ENCODE data around the gene HEXD.

The HEXD gene

DNA sequence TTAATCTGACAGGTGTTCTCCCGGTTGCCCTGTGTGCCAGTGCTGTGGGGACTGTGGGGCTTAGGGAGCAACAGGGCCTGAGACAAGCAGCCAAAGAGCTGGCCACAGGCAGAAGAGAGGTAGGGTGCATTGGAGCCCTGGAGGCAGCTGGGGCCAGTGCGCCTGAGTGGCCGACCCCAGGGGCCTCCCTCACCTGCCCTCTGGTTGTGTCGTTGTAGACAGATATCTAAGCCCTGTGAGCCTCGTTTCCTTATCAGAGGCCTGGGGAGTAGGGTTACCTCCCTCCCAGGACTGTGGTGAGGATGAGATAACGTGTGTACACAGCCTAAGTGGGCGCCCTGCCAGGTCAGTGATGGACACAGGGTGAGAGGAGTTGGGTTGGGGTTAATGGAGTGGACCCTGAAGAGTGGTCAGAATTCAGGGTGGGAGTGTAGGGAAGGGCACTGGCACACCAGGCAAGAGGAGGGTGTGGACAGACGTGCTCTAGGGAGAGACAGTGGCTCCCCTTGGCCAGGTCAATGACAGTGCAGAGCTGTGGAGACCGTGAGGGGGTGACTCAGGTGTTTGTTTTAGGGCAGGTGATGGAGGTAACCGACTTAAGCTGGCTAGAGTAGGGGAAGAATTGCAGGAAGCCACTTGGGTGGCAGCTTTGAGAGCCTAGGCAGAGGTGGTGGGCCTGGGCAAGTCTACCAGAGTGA, 43.8 kb downstream of the HEXD start:
- DNase-seq, result no peak

DNA sequence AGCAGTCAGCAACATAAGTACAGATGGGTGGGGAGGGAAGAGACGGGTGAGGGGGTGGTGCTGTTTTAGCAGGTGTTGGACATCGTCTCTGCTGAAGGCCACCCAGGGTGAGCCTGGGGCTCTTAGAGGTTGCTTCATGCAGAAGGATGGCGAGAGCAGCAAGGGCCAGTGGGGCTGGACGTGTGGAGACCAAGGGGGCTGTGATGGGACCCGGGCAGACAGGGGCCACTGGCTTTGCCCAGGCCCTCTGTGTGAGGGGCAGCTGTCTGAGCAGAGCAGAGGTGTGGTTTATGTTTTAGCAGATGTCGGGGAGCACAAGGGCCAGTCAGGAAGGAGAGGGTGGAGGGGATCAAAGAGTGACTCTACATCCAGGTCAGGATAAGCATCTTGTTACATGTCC, 45.2 kb downstream of the HEXD start:
- DNase-seq, result no peak

DNA sequence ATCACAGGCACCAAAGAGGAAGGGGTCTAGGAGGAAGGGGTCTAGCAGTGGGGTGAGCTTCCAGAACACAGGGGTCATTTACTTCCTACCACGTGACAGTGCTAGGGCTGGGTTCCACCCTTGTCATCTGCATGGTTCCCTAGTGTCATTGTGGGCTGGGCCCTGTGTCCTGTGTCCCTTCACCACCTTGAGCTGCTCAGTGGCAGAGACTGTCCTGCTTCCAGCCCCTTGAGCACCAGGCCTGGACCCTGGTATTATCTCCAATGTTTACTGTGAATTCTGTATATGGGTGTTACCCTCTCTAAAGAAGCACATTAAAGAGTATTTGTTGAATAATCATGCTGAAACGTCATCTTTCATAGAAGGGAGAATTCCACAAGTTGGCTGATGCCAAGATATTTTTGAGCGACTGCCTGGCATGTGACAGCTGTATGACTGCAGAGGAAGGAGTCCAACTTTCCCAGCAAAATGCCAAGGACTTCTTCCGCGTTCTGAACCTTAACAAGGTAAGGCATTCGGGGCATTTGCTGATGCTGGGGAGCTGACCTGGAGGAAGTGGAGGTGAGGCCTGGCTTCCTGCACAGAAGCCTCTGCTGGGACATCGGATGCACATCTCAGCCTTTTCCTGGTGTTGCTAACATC, 45.9 kb downstream of the HEXD start:
- DNase-seq, result no peak

DNA sequence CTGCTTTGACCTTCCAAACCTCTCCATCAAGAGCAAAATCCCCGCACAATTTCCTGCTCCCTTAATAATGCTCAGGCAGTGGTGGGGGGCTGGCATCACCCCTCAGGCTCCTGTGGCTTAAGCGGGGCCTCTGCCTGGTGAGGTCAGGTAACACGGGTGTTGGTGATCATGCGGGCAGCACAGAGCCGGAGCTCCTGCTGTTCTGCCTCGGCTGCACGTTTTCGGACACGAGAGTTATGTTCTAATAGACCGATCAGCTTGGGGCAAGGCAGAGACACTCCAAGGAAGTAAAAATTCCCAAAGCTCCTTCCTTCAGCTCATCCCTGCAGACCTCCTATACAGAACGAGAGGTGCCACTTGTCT, 46.4 kb downstream of the HEXD start:
- no peak for DNase-seq

DNA sequence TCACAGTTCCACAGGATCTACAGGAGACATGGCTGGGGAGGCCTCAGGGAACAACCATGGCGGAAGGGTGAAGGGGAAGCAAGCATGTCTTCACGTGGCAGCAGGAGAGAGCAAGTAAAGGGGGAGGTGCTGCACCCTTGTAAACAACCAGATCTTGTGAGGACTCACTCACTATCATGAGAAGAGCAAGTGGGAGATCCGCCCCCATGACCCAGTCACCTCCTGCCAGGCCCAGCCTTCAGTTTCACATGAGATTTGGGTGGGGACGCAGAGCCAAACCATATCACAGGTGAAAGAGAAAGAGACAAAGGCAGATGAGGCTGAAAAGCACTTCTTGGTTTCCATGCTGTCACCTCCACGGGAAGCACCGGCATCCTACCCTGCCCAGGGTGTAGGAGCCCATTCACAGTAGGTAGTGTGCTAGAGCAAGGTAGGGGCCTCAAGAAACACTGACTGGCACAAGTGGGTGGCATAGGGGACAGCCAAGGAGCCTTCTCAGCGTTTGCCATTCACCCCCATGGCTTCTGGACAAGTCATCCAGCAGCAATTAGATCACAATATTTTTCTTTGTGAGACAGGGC, 47.0 kb downstream of the HEXD start:
- DNase-seq, result no peak

GRCh38 chr17:82468692-82469091, 50.5 kb downstream of the HEXD start:
- DNase-seq, result no peak

GRCh38 chr17:82470065-82470464, 51.9 kb downstream of the HEXD start:
- DNase-seq, result no peak

- no peak for DNase-seq
Measured at GRCh38 chr17:82474223-82475010, 56.3 kb downstream of the HEXD start.

GRCh38 chr17:82475458-82475857, 57.3 kb downstream of the HEXD start:
- no peak for DNase-seq

DNA sequence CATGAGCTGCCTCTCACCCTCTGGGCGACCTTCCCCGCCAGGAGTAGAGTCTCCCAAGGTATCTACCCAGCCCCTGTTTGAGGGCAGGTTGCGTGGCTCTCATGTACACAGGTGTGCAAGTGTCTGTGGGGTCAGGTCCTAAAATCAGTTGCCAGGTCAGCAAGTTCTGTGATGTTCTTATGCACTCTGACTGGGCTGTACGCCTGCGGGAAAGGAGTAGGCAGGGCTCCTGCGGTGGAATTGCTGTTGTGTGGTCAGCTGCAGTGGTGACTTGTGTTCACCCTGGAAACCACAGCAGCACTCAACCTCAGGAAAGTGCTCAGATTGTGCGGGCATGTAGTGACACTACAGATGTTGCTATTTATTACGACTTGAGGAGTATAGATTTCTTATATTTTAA, 59.8 kb downstream of the HEXD start:
- DNase-seq, result no peak

DNA sequence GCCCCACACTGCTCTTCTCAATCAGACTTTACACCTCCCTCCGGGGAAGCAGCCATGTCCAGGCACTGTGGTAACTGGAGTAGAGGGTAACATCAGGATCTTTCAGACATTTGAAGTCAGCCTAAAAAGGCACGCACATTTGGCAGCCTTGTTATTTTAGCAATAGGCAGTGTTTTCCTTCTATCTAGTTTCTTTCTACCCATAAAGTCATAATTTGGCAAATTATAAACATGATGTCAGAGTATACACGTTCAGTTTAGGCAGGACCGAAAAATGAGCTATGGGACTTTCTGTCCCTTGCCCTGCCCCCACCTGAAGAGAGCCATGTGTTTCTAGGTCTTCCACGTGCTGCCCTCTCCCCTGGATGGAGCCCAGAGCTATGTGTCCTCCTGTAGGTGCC, 61.5 kb downstream of the HEXD start:
- no peak for DNase-seq

DNA sequence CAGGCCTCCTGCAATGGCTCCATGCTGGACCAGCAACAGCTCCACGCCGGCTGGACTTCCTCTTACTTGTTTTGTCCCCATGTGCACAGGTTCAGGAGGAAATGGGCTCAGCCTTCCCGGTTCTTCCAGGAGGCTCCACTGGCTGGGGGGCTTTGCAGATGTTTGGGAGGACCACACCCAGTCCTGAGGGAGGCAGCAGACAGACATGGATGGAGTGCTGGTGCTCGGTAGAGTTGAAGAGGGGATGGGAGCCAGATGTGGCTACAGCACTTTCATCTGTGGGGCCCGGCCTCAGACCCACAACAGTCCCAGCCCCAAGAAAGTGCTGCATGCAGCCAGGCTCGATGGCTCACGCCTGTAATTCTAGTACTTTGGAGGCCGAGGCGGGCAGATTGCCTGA, 62.2 kb downstream of the HEXD start:
- DNase-seq, result no peak

GRCh38 chr17:82483204-82483660, 65.1 kb downstream of the HEXD start:
- DNase-seq, result no peak

DNA sequence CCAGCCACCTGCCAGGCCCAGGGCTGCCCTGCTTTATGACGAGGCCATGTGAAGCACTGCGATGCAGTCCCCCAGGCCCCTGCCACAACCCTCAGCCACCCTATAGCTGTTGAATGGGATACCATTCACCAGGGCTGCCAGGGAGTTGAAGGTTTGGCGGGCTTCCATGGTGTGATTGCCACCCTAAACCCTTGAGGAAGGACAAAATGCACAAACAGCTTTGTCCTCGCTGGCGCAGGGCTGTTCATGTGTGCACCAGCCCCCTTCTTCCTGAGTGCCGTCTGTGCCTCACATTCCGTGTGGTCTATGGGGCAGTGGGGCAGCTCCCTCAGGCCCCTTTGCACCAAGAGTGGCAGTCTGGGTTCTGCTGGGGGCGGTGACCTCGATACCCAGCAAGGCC, 65.7 kb downstream of the HEXD start:
- no peak for DNase-seq

DNA sequence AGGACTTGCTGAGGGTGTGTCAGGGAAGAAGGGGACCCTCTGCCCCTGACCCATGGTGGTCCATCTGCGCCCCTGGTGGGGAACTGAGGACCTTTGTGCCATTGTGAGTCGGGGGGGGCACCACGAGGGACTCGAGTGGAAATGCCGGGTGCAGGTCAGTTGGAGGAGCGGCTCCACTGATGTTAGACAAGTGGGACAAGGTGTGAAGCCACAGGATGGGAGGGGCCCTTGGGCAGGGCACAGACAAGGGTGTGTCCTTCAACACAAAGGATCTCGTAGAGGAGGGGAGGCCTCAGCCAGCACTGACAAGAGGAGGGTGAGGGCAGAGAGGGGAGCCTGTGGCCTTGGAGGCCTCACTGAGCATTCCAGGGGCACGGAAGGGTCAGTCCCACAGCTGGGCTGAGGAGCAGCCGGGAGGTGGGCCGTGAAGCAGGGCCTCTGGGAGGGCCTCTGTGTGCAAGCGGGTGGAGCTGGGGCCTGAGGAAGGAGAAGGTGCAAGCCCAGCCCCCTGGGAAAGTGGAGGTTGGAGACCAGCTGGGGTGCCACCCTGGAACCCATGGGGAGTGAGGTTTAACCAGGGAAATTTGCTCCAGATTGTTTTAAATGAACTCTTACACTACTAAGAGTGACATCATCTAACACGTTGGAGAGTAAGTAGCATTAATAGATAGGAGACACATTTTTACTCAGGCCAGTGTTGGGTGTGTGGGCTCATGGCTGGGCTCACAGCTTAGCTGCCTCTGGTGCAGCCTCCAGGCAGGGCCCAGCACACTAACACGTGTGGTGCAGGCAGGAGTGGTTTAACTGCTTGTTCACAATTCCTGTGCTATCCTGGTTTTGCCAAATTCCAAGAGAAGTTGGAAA, 68.3 kb downstream of the HEXD start:
- no peak for DNase-seq

DNA sequence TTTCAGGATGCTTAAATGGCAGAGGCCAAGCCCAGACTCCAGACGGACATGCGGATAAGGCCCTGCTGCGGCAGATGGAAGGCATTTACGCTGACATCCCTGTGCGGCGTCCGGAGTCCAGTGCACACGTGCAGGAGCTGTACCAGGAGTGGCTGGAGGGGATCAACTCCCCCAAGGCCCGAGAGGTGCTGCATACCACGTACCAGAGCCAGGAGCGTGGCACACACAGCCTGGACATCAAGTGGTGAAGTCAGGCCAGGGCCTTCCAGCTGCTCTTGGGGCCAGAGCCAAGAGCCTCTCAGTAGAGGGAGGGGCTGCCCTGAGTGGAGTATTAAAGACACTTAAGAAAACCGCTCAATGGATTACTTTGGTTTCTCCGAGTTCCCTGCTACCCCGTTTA, 69.8 kb downstream of the HEXD start:
- no peak for DNase-seq

- no peak for DNase-seq
Measured at GRCh38 chr17:82489117-82489516, 71.0 kb downstream of the HEXD start.

DNA sequence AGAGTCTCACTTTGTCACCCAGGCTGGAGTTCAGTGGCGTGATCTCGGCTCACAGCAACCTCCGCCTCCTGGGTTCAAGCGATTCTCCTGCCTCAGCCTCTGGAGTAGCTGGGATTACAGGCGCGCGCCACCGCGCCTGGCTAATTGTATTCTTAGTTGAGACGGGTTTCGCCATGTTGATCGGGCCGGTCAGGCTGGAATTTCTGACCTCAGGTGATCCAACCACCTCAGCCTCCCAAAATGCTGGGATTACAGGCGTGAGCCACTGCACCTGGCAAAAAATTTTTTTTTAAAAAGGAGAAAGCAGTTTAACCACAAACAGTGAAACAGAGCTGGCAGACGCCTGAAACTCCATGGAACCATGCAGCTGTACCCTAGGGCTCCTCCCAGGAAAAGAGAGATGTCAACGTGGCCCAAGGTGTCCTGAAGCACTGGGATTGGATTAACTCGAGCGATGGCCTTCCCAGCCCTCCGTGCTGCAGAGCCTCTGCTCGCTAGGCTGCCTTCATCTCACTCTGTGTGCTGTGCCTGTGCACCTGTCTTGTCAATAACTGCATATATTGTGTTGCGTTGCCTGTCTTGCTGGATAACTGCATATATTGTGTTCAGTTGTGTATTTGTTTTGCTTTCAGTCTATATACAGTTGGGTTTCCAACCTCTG, 71.8 kb downstream of the HEXD start:
- DNase-seq, result no peak

GRCh38 chr17:82490512-82491195, 72.5 kb downstream of the HEXD start:
- no peak for DNase-seq

DNA sequence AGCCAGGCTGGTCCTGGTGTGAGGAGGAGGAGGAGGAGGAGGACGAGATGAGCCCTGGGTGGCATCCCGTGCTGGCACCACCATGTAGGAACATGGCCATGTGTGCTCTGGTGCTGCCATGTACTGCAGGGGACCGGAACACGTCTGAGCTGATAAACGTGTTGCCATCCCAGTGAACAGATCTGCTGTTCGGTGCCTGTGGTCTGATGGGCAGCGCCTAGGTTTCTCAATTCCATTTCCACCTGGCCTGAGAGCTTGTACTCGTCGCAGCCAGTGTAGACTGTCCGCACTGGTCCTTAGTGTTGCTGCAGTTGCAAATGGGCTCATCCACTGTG, 73.0 kb downstream of the HEXD start:
- DNase-seq, result no peak

DNA sequence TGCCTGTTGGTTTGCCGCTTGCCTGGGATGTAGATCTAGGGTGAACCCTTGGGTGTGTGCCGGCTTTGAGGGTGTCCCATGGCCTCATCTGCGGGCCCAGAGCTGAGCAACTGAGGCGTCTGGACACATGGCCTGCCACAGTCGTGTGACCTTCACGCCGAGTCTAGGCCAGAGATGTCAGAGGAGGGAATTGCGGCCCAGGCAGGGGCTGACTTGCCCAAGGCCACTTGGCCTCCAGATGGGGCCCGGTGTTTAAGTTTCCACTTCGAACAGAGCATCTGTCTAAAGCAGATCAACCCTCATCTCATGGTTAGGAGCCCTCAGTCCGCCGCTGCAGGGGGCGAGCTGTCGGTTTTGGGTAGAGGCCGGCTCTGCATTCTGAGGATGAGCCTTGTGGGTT, 73.4 kb downstream of the HEXD start:
- DNase-seq, result no peak
